ENCODE data around the gene RHBDL3. TPM values are rescaled to one million over a fixed set of nuclear protein-coding genes. Genes with fewer than 3 reads are reported as not detected.

Gene RHBDL3
- total RNA-seq, 1 experiment from 2014 or later: not detected

GRCh38 chr17:32302860-32303649 lies 37.4 kb downstream of the RHBDL3 start:
- Histone ChIP-seq H3K36me3 (ENCODE audit: low read depth) (no peaks in the 10 kb centered on the region), H3K4me2 (no peak overlapping the region), H3K9me2 (ENCODE audit: insufficient read depth) (no peaks in the 10 kb centered on the region), H4K20me1 (ENCODE audit: insufficient read depth) (no peaks in the 10 kb centered on the region), H3K79me2 (ENCODE audit: low read depth) (no peaks in the 10 kb centered on the region), H3F3A (ENCODE audit: insufficient read depth, low read depth) (no peaks in the 10 kb centered on the region), H3K4me3 (no peak overlapping the region), H3K4me1 (replicated peaks; ENCODE audit: insufficient read depth) (no peaks in the 10 kb centered on the region), H3K9me3 (ENCODE audit: insufficient read depth, low read depth) (no peaks in the 10 kb centered on the region), H3K27me3 (ENCODE audit: insufficient read depth, low read depth) (0 out of 2 replicates have a peak, but pooled peaks cover 22% of the 10 kb centered on the region), H2AFZ (no peak overlapping the region), H3K27ac (no peak overlapping the region)
- BruUV-seq (replicated peaks): no TSS peak
- POLR2A ChIA-PET (ENCODE audit: unreplicated experiment): no interaction called here
- CTCF ChIA-PET: interaction anchor here (0.6 kb wide), 1 partner anchor 18 kb away, joined by 3 read pairs; no protein-coding TSS in a partner anchor
- TF ChIP-seq CTCF (conservative IDR thresholded peaks at IDR 0.05) (no peak), EZH2 (IDR thresholded peaks at IDR 0.05; ENCODE audit: low read depth) (no peak)
- intact Hi-C loops (cut with micrococcal nuclease; ENCODE audit: unreplicated experiment): no loop called here
- no peak for DNase-seq

- H3K79me2 ChIP-seq (ENCODE audit: low read depth): no peaks in the 10 kb centered on the region
- no peak overlapping the region for H2AFZ ChIP-seq
- H3K36me3 ChIP-seq (ENCODE audit: low read depth): no peaks in the 10 kb centered on the region
- H3K9me2 ChIP-seq (ENCODE audit: insufficient read depth): no peaks in the 10 kb centered on the region
- H3K4me3 ChIP-seq: no peak overlapping the region
- no peaks in the 10 kb centered on the region for H3K9me3 ChIP-seq (ENCODE audit: insufficient read depth, low read depth)
- no peaks in the 10 kb centered on the region for H3F3A ChIP-seq (ENCODE audit: insufficient read depth, low read depth)
- H3K27ac ChIP-seq: no peak overlapping the region
- DNase-seq: no peak
- ChIA-PET POLR2A (ENCODE audit: unreplicated experiment) (no interaction called here), CTCF (no interaction called here)
- no peak overlapping the region for H3K4me2 ChIP-seq
- TF ChIP-seq EZH2 (IDR thresholded peaks at IDR 0.05; ENCODE audit: low read depth) (no peak), CTCF (conservative IDR thresholded peaks at IDR 0.05) (no peak)
- no TSS peak for BruUV-seq (replicated peaks)
- no peaks in the 10 kb centered on the region for H4K20me1 ChIP-seq (ENCODE audit: insufficient read depth)
- intact Hi-C loops (cut with micrococcal nuclease; ENCODE audit: unreplicated experiment): no loop called here
- H3K27me3 ChIP-seq (ENCODE audit: insufficient read depth, low read depth): 0 out of 2 replicates have a peak, but pooled peaks cover 23% of the 10 kb centered on the region
- no peaks in the 10 kb centered on the region for H3K4me1 ChIP-seq (replicated peaks; ENCODE audit: insufficient read depth)
Measured at GRCh38 chr17:32303781-32304288, 38.2 kb downstream of the RHBDL3 start.

- no peaks in the 10 kb centered on the region for H4K20me1 ChIP-seq (ENCODE audit: insufficient read depth)
- intact Hi-C loops (cut with micrococcal nuclease; ENCODE audit: unreplicated experiment): no loop called here
- POLR2A ChIA-PET (ENCODE audit: unreplicated experiment): no interaction called here
- H3K79me2 ChIP-seq (ENCODE audit: low read depth): no peaks in the 10 kb centered on the region
- H2AFZ ChIP-seq: no peak overlapping the region
- H3K9me2 ChIP-seq (ENCODE audit: insufficient read depth): no peaks in the 10 kb centered on the region
- H3K27me3 ChIP-seq (ENCODE audit: insufficient read depth, low read depth): peaks cover 26% of the 10 kb centered on the region; the same call in 1 of the 2 replicates
- no peaks in the 10 kb centered on the region for H3K4me1 ChIP-seq (replicated peaks; ENCODE audit: insufficient read depth)
- CTCF ChIA-PET: no interaction called here
- H3K4me3 ChIP-seq: no peak overlapping the region
- no peak overlapping the region for H3K4me2 ChIP-seq
- no peak for DNase-seq
- H3K27ac ChIP-seq: no peak overlapping the region
- H3K9me3 ChIP-seq (ENCODE audit: insufficient read depth, low read depth): no peaks in the 10 kb centered on the region
- TF ChIP-seq CTCF (conservative IDR thresholded peaks at IDR 0.05) (no peak), EZH2 (IDR thresholded peaks at IDR 0.05; ENCODE audit: low read depth) (no peak)
- BruUV-seq (replicated peaks): no TSS peak
- no peaks in the 10 kb centered on the region for H3F3A ChIP-seq (ENCODE audit: insufficient read depth, low read depth)
- H3K36me3 ChIP-seq (ENCODE audit: low read depth): no peaks in the 10 kb centered on the region
Measured at GRCh38 chr17:32305049-32305448, 39.4 kb downstream of the RHBDL3 start.

Data from PC-9 (cell line).